Panc1 (cell line): Measurements from ENCODE around the gene CFAP77.

ENCODE experiments used
- POLR2AphosphoS5 ChIP-seq: IDR thresholded peaks from 2 replicates; pipeline ENCODE4 v1.6.1; 2012; ENCODE audit warnings: mild to moderate bottlenecking, low read depth, low read length, moderate library complexity
- SIN3A ChIP-seq: IDR thresholded peaks from 2 replicates; pipeline ENCODE4 v1.6.1; 2012; ENCODE audit warnings: low read depth, mild to moderate bottlenecking, low read length, moderate library complexity, borderline replicate concordance; ENCODE audit not compliant: insufficient read depth
- TF ChIP-seq, protein P1 (sequence below): fragments of 450-650 bp; IDR thresholded peaks from 2 replicates; pipeline ENCODE4 v1.5.1; 2017; ENCODE audit warnings: mild to moderate bottlenecking

DNA sequence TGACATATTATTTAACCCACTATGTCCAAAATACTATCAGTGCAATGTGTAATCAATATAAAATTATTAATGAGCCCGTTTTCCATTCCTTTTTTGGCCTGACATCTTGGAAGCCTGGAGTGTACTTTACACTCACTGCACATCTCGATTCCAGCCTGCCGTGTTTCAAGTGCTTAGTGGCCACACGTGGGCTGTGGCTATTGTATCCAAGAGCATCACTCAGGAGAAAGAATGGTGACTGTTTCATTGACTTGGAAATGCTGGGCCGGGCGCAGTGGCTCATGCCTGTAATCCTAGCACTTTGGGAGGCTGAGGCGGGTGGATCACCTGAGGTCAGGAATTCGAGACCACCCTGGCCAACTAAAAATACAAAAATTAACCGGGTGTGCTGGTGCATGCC, 54.5 kb downstream of the CFAP77 start:
- TF ChIP-seq, protein P1, sequence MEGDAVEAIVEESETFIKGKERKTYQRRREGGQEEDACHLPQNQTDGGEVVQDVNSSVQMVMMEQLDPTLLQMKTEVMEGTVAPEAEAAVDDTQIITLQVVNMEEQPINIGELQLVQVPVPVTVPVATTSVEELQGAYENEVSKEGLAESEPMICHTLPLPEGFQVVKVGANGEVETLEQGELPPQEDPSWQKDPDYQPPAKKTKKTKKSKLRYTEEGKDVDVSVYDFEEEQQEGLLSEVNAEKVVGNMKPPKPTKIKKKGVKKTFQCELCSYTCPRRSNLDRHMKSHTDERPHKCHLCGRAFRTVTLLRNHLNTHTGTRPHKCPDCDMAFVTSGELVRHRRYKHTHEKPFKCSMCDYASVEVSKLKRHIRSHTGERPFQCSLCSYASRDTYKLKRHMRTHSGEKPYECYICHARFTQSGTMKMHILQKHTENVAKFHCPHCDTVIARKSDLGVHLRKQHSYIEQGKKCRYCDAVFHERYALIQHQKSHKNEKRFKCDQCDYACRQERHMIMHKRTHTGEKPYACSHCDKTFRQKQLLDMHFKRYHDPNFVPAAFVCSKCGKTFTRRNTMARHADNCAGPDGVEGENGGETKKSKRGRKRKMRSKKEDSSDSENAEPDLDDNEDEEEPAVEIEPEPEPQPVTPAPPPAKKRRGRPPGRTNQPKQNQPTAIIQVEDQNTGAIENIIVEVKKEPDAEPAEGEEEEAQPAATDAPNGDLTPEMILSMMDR, result no peak
- TF ChIP-seq SIN3A (no peak), POLR2AphosphoS5 (no peak)
